NCI-H82 treated with DMSO at 0.1 percent for 48 hours (cell line): Measurements from ENCODE around the gene PITPNM3.
"Not testable (repeated sequence)": the region's sequence is repeated elsewhere in the genome, so short reads cannot be mapped to it uniquely, and the experiment has no call there.

Source experiments
- DNase-seq: peaks from one replicate; lab custom pipeline; 2025; ENCODE audit not compliant: unreplicated experiment; lab: John Stamatoyannopoulos, UW

PITPNM3 gene

GRCh38 chr17:6574687-6575595 is 18.6 kb upstream of the PITPNM3 start:
- DNase-seq, result no peak

DNA sequence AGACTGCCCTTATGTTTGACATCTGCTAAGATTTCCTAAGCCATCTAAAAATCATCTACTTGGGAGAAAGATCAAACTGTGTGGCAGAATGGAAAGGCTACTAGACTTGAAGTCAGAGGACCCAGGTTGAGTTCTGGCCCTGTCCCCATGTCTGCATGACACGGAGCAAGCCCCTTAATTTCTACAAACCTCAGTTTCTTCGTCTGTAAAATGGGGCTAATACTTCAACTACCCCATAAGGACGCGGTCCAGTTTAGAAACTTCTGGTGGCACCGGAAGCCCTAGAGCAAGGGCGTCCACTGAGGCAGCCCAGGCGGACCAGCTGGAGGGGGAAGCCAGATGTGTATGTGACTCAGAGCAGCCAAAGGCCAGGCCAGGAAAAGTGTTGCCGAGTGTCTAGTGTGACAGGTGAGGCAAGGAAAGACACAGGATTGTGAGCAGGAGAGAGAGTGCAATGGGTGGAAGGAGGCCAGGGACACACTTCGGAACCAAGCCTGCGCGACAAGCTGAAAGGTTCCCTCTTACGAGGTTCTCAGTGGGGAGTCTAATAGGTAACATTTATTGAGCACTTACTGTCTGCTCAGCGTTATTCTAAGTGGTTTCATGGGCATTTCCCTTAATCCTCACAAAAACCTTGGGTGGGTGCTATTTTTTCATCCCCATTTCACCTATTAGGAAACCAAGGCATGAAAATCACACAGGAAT is 17.8 kb upstream of the PITPNM3 start:
- no peak for DNase-seq

DNA sequence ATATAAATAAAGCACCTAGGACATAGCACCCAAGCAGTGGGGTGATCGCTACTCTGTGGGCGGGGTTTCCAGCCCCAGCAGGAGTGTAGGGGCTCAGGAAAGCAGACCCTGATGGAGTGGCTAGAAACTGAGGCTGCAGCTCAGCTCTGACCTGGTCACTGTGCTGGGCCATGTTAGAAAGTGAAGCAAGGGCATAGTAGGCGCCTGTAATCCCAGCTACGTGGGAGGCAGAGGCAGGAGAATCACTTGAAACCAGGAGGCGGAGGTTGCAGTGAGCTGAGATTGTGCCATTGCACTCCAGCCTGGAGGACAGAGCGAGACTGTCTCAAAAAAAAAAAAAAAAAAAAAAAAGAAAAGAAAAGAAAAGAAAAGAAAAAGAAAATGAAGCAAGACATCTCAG is 17.1 kb upstream of the PITPNM3 start:
- DNase-seq, result not testable (repeated sequence)

DNA sequence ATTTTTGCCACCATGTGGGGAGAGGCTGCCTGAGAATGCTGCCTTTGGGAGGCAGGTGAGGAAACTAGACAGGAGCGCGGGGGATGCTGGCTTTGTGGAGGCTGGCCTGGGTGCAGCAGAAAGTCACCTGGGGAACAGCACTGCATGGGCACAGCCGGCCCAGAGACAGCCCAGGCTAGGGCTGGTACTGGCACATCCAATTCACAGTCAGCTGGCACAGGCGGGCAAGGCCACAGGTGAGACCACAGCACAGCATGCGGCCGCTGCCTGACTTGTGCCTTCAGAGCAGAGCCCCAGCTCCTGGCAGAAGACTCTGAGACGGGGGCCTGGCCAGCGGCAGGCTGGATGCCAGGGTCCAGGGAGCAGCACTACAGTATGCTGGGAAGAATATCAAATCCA is 16.6 kb upstream of the PITPNM3 start:
- DNase-seq, result no peak

DNA sequence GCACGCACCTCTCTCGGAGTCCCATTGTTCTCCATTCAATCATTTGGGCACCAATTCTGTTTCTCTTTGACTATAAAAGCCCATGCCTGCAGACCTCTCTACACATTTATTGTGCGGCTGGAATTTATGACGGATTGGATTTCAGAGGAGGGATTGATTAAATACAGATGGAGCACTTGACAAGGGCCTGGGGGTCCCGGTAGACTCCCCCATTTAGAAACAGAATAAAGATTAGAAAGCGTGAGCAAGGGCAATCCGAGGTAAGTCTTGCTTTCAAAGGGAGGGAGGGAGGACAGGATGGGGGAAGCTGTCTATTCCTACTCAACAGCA is 15.1 kb upstream of the PITPNM3 start:
- DNase-seq, result no peak

DNA sequence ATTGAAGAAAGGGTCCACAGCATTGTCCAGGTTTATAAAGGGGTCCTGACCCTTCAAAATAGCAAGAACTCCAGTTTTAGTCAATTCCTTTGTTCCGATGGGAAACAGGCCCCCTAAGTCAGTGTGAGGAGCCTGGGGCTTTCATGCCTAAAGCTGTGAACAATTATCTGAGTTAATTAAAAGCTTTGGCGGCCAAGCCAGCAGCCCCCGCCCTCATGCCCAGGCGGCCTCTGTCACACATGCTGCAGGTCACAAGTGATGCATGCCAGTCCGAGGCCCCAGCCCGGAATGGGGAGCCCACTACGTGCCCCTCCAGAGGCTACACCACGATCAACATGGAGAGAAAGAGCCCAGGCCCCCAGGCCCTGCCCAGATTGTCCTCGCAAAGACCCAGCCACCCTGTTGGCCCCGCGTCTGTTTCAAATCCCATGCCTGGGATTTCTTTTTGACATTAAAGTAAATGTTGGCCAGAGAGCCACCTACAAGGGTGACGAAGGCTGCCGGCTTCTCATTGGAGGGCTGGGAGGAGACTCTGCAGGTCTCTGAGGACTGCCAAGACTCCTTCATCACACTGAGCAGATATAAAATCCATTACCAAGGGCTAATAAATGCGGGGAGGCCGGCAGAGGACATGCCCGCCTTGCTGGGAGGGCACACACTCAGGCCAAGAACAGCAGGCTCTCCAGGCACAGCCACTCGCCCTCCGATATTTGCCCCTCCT is 14.5 kb upstream of the PITPNM3 start:
- DNase-seq, result no peak

DNA sequence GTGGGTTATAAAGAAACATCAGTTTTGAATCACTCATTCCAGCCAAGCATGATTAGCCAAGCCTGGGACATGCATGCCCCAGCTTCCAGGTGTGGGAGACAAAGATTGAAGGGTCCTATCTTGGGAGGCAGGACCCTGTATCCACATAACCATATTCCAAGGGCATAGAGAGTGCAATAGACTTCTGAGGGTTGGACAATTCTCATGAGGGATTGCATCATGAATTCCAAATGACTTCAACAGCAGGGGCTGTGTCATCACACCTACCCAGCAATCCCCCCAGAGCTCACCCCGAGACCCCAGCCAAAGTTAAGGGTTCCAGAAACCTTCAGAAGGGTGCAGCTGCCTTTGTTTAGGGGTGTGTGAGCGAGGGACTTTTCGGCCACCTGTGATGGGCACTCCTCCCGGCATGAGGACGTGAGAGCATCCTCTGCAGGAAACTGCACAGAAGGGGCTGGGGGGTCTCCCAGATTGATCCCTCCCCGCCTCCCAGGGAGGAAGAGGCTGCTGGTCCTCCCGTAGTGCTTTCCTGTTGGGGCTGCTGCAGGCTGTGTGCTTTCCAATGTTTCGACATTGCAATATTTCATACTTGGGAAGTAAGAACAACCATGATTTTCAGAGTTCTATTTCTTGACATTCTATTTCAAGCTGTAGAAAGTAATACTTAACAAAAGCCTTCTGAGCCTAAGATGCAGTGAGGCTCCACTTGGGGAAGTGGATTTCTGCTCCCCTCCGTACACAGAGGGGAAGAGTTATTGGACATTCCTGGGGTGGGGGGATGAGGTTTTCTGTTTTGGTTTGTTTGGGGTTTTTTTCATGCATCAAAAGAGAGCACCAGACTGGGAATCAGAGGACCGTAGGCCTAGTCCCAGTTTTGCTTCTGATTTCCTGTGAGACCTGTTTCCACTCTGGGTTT is 13.3 kb upstream of the PITPNM3 start:
- no peak for DNase-seq

- no peak for DNase-seq
Measured at GRCh38 chr17:6568184-6568758, 11.9 kb upstream of the PITPNM3 start.

DNA sequence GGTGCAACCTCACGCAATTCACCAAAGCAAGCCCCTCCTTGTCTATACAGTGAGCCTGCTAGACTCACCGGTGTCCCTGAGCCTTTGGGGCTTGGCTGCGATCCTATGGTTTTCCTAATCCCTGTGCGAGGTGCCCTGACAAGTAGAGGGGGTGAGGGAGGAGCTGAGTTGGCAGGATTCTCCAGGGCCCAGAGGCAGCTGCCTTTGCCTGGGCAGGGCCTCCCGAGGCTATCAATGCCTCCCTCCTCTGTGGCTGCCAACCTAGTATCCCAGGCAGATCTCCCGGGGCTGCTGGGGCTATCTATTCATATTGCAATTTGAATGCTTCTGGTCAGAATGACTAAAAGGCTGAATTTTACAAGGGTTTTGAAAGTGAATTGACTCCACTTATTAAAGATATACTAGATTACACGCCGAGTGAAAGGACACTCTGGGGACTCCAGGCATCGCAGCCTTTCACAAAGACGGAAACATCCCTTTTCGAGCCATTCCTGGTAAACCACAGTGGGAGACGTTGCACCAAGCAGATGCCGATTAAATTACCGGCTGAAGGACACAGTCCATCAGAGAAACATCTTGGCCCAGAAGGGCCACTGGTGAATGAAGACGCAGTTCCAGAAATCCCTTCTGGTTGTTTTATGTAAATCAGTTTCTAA is 11.3 kb upstream of the PITPNM3 start:
- DNase-seq, result no peak

DNA sequence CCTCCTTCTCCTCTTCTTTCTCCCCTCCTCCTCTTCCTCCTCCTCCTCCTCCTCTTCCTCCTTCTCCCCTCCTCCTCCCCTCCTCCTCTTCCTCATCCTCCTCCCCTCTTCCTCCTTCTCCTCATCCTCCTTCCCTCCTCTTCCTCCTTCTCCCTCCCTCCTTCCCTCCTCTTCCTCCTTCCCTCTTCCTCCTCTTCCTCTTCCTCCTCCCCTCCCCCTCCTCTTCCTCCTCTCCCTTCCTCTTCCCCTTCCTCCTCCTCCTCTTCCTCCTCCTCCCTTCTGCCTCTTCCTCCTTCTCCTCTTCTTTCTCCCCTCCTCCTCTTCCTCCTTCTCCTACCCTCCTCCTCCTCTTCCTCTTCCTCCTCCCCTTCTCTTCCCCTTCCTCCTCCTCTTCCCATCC is 5.1 kb upstream of the PITPNM3 start:
- DNase-seq, result no peak

- no peak for DNase-seq
Measured at GRCh38 chr17:6560496-6560895, 4.1 kb upstream of the PITPNM3 start.

DNA sequence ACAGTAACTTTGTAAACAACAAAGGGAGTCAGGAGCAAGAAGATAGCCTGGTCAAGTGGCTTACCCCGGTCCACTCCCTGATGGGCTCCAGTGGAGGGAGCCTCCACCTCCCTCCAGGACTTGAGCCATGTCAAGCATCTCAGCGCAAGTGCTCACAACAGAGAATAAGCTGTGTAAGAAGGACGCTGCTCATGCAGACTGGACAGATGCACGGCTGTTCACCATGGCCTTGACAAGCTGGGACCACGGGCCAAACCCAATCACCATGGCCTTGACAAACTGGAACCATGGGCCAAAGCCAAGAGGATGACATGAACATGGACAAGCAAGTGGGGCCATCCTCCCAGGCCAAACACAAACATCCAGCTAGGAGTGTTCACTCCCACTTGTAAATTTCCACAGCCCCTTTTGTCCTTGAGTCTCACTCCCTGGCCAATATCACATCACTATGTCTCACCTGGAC is 3.4 kb upstream of the PITPNM3 start:
- DNase-seq, result no peak

DNA sequence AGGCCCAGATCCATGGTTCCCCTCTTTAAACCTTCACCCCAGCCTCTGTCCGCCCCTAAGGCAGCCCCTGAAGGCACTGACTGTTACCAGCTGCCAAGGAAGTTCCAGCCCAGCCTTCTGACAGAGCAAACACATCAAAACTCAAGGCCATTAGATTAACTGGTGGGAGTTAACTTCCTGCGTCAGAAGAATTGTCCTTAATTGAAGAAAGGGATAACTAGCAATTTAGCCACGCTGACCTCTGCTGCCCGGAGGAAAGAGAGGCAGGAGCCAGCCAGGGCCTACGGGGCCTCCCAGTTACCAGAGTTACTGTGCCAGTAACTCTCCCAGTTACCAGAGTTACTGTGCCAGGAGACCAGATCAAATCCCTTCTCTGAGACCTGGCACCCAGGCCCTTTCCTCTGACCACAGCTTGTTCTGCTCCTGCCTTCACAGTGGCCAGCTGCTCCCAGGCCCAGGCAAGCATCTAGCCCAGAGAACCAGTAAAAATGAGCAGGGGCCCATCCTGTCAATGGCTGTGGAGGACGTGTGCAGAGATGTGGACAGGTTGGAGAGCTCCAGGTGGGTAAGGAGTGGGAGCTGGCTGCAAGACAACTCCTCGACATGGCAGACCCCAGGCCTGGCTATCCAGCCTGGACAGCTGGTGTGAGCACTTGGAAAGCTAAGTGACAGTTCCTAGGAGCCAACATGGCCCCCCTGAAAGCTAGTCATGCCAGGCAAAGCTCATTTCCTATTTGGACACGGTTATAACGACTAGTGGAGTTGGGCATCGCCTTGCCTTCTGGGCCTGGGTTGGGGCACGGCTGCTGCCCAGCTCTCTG is 2.8 kb upstream of the PITPNM3 start:
- no peak for DNase-seq

- DNase-seq, result no peak
Measured at GRCh38 chr17:6558276-6558675, 1.9 kb upstream of the PITPNM3 start.

DNA sequence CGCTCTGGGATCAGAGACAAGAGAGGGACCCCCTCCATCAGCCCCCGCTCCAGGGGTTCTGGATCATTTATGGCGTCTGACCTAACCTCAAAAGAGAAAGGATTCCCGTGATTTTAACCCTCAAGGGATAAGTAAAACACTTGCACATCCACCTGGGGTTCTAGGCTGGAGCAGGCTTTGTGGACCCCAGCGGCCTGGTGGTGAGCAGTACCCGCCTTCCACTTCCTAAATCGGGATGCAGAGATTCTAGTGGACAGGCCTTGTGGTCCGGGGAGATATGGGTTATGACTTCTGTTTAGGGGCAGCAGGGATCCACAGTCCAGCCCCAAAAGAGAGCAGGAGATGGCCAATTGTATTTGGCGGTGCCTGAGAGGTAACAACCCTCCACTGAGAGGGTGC is 684 bp upstream of the PITPNM3 start:
- no peak for DNase-seq

DNA sequence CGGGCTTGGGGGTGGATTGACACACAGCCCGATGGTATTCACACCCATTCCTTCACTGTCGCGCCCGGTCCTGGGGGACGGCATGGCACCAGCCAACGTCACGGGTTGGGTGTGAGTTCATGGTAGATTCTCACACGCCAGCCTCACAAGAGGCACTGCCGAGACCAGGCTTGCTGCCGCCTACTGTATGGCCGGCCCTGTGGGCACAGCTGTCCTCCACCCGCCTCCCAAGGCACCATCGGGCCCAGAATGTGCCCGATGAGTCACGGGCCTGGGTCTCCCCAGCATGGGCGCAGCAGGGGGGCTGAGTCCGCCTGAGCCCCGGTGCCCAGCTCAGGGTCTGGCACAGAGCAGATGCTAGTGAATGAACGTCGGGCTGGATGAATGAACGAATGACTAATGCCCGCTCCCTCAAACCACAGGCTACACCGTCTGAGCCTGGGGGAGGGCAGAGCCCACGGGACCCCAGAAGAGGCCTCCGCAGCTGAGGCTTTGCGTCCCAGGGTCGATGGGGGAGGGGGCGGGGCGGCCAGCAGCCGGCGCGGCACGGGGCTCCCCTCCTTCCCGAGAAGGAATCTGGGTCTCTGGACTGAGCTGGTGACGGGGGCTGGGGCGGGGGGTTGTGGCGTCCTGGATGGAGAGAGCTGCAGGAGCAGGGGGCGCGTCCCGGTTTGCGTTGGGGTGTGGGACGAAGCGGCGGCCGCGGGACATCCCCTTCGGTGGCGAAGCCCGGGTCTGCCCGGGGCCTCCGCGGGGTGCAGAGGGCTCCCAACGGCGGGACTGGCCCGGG is 829 bp downstream of the PITPNM3 start:
- no peak for DNase-seq

DNA sequence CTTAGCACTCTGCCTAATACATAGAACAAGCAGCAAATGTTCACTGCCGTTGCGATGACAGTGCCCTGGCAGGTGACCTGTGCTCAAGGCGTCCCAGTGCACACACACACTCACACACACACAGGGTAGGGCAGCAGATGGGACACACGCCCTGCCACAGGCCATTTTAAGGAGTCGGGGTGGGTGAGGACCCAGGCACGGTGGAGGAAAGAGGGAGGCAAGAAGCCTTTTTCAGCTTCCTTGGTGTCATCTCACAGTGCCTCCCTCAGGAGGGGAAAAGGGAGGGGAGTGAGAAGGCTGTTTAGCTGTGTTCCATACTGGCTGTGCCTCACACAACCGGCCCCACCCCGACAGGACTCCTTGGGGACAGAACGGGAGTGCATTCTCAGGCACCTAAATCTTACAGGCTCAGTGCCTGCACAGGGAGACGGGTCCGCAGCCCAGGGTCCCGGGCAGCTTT is 1.5 kb downstream of the PITPNM3 start:
- DNase-seq, result no peak

DNA sequence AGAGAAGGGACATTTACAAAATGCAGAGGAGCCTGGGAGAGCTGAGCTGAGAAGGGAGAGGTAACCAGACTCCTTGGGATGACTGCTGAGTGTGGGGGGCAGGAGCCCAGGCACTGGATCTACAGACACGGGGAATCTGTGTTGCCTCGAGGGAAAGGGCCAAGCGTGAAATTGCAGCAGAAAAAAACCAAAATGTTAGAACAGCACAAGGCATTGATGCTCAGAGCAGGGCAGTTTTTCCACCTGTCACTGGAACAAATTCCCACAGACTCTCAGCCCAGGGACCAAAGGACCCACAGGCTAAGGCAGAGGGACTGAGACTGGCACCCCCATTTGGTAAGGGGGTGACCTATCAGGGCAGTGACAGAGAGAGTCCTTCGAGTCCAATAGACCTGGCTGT is 2.0 kb downstream of the PITPNM3 start:
- DNase-seq, result no peak
